ENCODE measurements around the gene NIN. TPM values are rescaled to one million over a fixed set of nuclear protein-coding genes. Genes with fewer than 3 reads are reported as not detected.

The NIN gene
- total RNA-seq, 1 donor from 2014 or later: 29.5 TPM

GRCh38 chr14:50733494-50733893 lies 97.5 kb downstream of the NIN start:
- TF ChIP-seq, protein P1, sequence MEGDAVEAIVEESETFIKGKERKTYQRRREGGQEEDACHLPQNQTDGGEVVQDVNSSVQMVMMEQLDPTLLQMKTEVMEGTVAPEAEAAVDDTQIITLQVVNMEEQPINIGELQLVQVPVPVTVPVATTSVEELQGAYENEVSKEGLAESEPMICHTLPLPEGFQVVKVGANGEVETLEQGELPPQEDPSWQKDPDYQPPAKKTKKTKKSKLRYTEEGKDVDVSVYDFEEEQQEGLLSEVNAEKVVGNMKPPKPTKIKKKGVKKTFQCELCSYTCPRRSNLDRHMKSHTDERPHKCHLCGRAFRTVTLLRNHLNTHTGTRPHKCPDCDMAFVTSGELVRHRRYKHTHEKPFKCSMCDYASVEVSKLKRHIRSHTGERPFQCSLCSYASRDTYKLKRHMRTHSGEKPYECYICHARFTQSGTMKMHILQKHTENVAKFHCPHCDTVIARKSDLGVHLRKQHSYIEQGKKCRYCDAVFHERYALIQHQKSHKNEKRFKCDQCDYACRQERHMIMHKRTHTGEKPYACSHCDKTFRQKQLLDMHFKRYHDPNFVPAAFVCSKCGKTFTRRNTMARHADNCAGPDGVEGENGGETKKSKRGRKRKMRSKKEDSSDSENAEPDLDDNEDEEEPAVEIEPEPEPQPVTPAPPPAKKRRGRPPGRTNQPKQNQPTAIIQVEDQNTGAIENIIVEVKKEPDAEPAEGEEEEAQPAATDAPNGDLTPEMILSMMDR (IDR thresholded peaks at IDR 0.05): no peak
- no peak for TF ChIP-seq POLR2A (IDR thresholded peaks at IDR 0.05)
- TF ChIP-seq POLR2AphosphoS5 (IDR thresholded peaks at IDR 0.05; ENCODE audit: insufficient read depth in 1 of 2, low read depth in 1 of 2): no peak
- DNase-seq (ENCODE audit: extremely low spot score in 2 of 2): no peak
- Histone ChIP-seq H3K27me3 (no peaks in the 10 kb centered on the region), H3K9me3 (no peaks in the 10 kb centered on the region), H3K27ac (no peak overlapping the region), H3K36me3 (peaks cover 0 to 50% of the 10 kb centered on the region in 2 donors), H3K4me1 (peaks cover 5% of the 10 kb centered on the region), H3K4me3 (no peak overlapping the region)
- intact Hi-C loops (cut with DNase I): no loop called here

DNA sequence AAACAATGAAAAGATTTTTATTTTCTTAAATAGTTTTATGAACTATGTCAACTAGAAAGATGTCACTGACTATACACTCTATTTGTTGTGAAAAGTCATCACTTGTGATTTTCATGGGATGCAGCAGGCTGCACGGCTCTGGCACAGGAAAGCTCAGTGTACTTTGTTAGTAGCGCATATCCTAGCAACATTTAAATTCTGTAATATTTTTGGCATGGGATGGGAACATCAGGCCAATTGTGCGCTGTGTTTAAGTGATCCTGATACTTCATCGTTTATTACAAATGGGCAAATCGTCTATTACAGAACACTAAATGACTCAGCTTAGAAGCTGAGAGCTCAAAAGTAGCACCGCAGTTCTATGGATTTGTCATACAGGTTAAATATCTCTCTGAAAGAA lies 102.1 kb downstream of the NIN start:
- Histone ChIP-seq H3K4me1 (no peaks in the 10 kb centered on the region), H3K27ac (no peak overlapping the region), H3K27me3 (no peaks in the 10 kb centered on the region), H3K4me3 (no peak overlapping the region), H3K36me3 (peaks cover 0 to 65% of the 10 kb centered on the region in 2 donors), H3K9me3 (no peaks in the 10 kb centered on the region)
- intact Hi-C loops (cut with DNase I): no loop called here
- DNase-seq (ENCODE audit: extremely low spot score in 2 of 2): no peak
- TF ChIP-seq POLR2AphosphoS5 (IDR thresholded peaks at IDR 0.05; ENCODE audit: insufficient read depth in 1 of 2, low read depth in 1 of 2) (no peak), POLR2A (IDR thresholded peaks at IDR 0.05) (no peak)
- TF ChIP-seq, protein P1 (IDR thresholded peaks at IDR 0.05): no peak

- DNase-seq (ENCODE audit: extremely low spot score in 2 of 2): no peak
- no peak overlapping the region for H3K27ac ChIP-seq
- no peaks in the 10 kb centered on the region for H3K27me3 ChIP-seq
- peaks cover 0 to 54% of the 10 kb centered on the region in 2 donors for H3K36me3 ChIP-seq
- no peaks in the 10 kb centered on the region for H3K9me3 ChIP-seq
- TF ChIP-seq POLR2AphosphoS5 (IDR thresholded peaks at IDR 0.05; ENCODE audit: insufficient read depth in 1 of 2, low read depth in 1 of 2) (no peak), POLR2A (IDR thresholded peaks at IDR 0.05) (no peak)
- TF ChIP-seq, protein P1 (IDR thresholded peaks at IDR 0.05): no peak
- intact Hi-C loops (cut with DNase I): no loop called here
- no peaks in the 10 kb centered on the region for H3K4me1 ChIP-seq
- no peak overlapping the region for H3K4me3 ChIP-seq
These were observed 104.4 kb downstream of the NIN start for GRCh38 chr14:50726372-50727107.

DNA sequence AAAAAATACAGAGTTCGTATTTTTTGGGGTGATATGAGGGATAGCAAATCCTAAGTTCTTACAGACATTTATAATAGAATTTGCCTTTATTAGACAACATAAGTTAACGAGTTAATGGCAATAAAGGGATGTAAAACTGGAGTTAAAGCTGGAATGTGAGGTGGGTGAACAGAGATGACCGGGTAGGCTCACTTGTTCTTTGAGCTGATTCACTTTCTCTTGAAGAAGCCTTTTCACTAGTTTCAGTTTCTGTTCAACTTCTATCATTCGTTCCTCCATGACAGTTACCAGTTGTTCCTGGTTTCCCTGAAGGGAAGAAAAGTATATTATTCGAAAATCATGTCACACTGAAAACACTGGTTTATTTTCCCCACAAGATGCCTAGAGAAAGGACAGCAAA lies 105.2 kb downstream of the NIN start:
- Histone ChIP-seq H3K27ac (no peak overlapping the region), H3K9me3 (no peaks in the 10 kb centered on the region), H3K4me1 (no peaks in the 10 kb centered on the region), H3K36me3 (peaks cover 0 to 48% of the 10 kb centered on the region in 2 donors), H3K4me3 (no peak overlapping the region), H3K27me3 (no peaks in the 10 kb centered on the region)
- no peak for DNase-seq (ENCODE audit: extremely low spot score in 2 of 2)
- no peak for TF ChIP-seq POLR2AphosphoS5 (IDR thresholded peaks at IDR 0.05; ENCODE audit: insufficient read depth in 1 of 2, low read depth in 1 of 2)
- TF ChIP-seq, protein P1 (IDR thresholded peaks at IDR 0.05): no peak
- TF ChIP-seq POLR2A (IDR thresholded peaks at IDR 0.05): no peak
- intact Hi-C loops (cut with DNase I): no loop called here

Measured in vagina (tissue), 2 donors.